ENCODE data around the gene GIPC1. TPM values are rescaled to one million over a fixed set of nuclear protein-coding genes. Genes with fewer than 3 reads are reported as not detected.

The GIPC1 gene
- total and polyA plus RNA-seq, 12 donors = 26.6 to 107 (median 64.3) TPM

DNA sequence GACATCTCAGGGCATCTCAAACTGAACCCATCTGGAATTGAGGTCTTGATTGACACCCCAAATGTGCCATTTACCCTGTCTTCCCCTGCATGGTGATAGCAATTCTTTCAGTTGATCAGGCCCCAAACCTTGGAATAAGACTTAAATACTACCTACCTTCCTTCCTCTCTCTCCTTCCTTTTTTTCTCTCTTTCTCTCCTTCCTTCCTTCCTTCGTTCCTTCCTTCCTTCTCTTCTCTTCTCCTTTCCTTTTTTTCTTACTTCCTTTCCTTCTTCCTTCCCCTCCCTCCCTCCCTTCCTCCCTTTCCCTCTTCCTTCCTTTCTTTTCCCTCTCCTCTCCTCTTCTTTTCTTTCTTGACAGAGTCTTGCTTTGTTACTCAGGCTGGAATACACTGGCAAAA lies 7.4 kb upstream of the GIPC1 start:
- TF ChIP-seq, protein P1, sequence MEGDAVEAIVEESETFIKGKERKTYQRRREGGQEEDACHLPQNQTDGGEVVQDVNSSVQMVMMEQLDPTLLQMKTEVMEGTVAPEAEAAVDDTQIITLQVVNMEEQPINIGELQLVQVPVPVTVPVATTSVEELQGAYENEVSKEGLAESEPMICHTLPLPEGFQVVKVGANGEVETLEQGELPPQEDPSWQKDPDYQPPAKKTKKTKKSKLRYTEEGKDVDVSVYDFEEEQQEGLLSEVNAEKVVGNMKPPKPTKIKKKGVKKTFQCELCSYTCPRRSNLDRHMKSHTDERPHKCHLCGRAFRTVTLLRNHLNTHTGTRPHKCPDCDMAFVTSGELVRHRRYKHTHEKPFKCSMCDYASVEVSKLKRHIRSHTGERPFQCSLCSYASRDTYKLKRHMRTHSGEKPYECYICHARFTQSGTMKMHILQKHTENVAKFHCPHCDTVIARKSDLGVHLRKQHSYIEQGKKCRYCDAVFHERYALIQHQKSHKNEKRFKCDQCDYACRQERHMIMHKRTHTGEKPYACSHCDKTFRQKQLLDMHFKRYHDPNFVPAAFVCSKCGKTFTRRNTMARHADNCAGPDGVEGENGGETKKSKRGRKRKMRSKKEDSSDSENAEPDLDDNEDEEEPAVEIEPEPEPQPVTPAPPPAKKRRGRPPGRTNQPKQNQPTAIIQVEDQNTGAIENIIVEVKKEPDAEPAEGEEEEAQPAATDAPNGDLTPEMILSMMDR (IDR thresholded peaks at IDR 0.05) = no peak
- intact Hi-C loops (cut with DNase I) = no loop called here
- Histone ChIP-seq H3K27ac (no peak overlapping the region), H3K27me3 (no peaks in the 10 kb centered on the region), H3K36me3 (replicated peaks in 1 of 2) (no peaks in the 10 kb centered on the region), H3K9me3 (replicated peaks in 1 of 3) (no peaks in the 10 kb centered on the region), H3K4me3 (no peak overlapping the region), H3K4me1 (replicated peaks in 1 of 2) (no peaks in the 10 kb centered on the region)
- WGBS, 4 donors = 44 to 67% (median 63%) methylated on average over 1 of the region's 1 CpG
- DNase-seq = no peak

DNA sequence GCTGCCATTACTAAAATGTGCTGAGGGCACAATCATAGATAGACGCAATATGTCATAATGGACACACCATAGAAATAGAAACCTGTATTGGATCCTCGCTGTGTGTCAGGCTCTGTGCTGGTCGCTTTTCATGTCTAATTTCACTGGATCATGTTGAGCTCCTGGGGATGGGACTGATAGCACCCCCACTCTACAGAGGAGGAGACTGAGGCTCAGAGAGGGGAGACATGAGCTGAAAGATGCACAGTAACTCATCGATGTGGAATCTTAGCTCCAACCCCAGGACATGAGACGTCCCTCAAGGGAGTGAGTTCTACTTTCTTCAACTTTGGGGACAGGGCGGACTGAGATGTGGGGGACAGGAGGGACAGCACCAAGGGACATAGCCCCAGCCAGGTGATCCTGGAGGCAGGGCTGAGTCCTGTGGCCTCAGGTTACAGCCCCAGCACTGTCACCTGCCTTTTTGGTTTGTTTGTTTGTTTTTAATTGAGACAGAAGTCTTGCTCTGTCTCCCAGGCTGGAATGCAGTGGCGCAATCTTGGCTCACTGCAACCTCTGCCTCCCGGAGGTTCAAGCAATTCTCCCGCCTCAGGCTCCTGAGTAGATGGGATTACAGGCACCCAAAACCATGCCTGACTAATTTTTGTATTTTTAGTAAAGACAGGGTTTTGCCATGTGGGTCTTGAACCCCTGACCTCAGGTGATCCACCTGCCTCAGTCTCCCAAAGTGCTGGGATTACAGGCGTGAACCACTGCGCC lies 6.6 kb upstream of the GIPC1 start:
- H3K36me3 ChIP-seq (replicated peaks in 1 of 2) = no peaks in the 10 kb centered on the region
- 71 to 81% (median 80%) methylated on average over 9 to 11 of the region's 11 CpGs for WGBS, 4 donors
- H3K4me3 ChIP-seq = no peak overlapping the region
- H3K27me3 ChIP-seq = no peaks in the 10 kb centered on the region
- TF ChIP-seq, protein P1 (IDR thresholded peaks at IDR 0.05) = no peak
- no peak for TF ChIP-seq POLR2A (IDR thresholded peaks at IDR 0.05)
- H3K27ac ChIP-seq = no peak overlapping the region
- no peaks in the 10 kb centered on the region for H3K9me3 ChIP-seq (replicated peaks in 1 of 3)
- no peak for DNase-seq
- peaks cover 3 to 5% of the 10 kb centered on the region in 2 donors for H3K4me1 ChIP-seq (replicated peaks in 1 of 2)
- intact Hi-C loops (cut with DNase I) = no loop called here

DNA sequence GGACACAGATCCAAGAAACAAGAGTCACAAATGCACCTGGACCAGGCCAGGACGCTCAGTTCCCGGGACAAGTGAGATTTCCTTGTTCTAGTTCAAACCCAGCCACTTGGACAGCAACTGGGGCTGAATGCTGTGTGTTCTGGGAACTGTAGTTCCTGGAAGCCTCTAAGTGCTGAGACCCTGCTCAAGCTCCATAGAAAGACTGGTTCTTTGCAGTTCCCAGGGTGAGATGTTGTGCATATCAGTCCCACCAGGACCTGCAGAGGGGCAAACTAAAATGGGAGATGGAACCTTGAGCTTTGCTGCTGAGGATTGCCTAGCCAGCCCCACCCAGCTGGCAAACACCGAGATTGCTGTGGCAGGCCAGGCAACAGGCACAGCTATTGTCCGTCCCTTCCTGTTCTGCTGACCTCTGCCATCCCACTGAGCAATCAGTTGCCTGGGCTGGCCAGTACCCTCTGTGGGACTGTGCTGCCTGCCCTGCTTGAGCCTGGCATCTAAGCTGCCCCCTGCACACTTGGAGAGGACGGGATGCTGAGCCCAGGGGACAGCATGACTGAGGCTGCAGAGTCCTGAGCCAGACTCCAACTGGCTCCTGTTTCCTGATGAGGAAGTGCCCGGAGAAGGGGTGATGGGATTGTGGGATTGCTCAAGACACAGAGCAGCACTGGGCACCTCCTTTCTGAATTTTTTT lies 1.4 kb upstream of the GIPC1 start:
- no peaks in the 10 kb centered on the region for H3K36me3 ChIP-seq (replicated peaks in 1 of 2)
- H3K27me3 ChIP-seq = no peaks in the 10 kb centered on the region
- intact Hi-C loops (cut with DNase I) = no loop called here
- no peak for TF ChIP-seq POLR2A (IDR thresholded peaks at IDR 0.05)
- TF ChIP-seq, protein P1 (IDR thresholded peaks at IDR 0.05) = no peak
- H3K4me3 ChIP-seq = no peak overlapping the region
- no peaks in the 10 kb centered on the region for H3K9me3 ChIP-seq (replicated peaks in 1 of 3)
- 43 to 59% (median 53%) methylated on average over 4 to 6 of the region's 6 CpGs for WGBS, 4 donors
- DNase-seq = peak in 3 of 7 donors; percentile 25 to 58 (median 48)
- H3K4me1 ChIP-seq (replicated peaks in 1 of 2) = peaks cover 28 to 30% of the 10 kb centered on the region in 2 donors
- H3K27ac ChIP-seq = peak overlapping the region in 4 of 5 donors; percentile 22 to 82 (median 70)

DNA sequence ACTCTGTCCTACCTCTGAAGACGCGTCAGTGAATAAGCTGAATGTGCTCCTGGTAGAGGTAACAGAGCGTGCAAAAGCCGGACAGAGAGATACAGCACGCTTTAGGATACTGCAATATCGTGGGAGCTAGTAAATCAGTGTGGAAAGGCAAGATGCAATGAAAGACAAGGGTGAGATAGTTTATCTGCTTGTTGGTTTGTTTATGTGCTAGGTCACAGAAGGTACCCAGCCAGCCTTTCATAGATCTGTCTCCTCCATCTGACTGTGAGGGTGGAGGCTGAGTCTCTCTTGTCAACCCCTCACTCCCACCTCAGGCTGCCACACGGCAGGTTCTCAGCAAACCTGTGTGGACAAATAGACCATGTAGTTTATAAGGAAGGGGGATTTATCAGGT lies 904 bp upstream of the GIPC1 start:
- H3K27me3 ChIP-seq = no peaks in the 10 kb centered on the region
- TF ChIP-seq, protein P1 (IDR thresholded peaks at IDR 0.05) = no peak
- no peak for TF ChIP-seq POLR2A (IDR thresholded peaks at IDR 0.05)
- 31 to 44% (median 39%) methylated on average over 7 of the region's 7 CpGs for WGBS, 4 donors
- H3K4me3 ChIP-seq = peak overlapping the region in 1 of 4 donors; percentile 84
- peaks cover 28 to 30% of the 10 kb centered on the region in 2 donors for H3K4me1 ChIP-seq (replicated peaks in 1 of 2)
- peak overlapping the region in 4 of 5 donors; percentile 22 to 82 (median 70) for H3K27ac ChIP-seq
- no peaks in the 10 kb centered on the region for H3K36me3 ChIP-seq (replicated peaks in 1 of 2)
- no peaks in the 10 kb centered on the region for H3K9me3 ChIP-seq (replicated peaks in 1 of 3)
- no peak for DNase-seq
- intact Hi-C loops (cut with DNase I) = no loop called here

Measured in adrenal gland (tissue), 12 donors.